ENCODE data around the gene HTRA2. TPM values are rescaled to one million over a fixed set of nuclear protein-coding genes. Genes with fewer than 3 reads are reported as not detected.
A peak's percentile ranks its signal among the peaks of the same experiment; 100 is the strongest.

Gene HTRA2
- polyA plus RNA-seq, 1 donor (not counting 4 experiments of a cell fraction or from before 2014, with no cell fraction given) = 25.5 TPM

DNA sequence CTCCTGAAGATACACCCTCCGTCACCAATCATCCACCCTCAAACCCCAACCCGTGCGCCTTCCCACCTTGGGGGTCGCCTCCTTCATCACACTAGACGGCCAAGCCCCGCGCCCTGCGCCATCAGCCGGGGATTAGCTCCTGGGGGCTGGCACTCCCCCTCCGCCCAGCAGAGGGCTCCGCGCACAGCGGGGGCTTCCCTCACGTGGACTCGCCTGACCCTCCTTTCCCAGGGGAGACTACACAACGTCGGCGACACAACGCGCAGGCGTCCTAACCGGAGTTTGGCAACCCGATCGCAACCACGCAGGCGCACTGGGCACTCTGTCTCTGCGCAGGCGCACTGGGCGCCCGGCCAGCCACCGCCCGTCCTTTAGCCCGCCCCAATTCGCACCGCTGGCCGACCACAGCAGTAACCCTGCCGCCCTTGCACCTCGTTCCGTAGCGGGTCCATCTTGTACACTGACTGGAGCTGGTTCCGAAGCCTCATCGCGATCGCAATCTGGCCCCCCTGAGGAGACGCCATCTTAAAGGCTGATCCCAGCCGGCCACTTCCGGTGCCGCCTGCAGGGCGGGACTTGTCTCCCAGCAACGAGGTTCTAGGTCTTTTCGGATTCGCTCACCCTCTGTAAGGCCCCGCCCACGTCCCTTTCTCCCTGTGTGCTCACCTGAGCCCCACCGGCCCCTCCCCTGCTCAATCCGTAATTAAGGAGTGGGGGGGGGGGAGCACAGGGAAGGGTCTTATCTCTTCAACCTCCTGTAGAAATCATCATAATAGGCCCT is 22.4 kb upstream of the HTRA2 start, which contains the start of gene PCGF1:
TSS of gene PCGF1 (minus strand) at position 551 of the 781 bp plus-strand sequence. CDS start at position 524, 27 bp downstream.
- peaks cover 18% of the 10 kb centered on the region for H3K27me3 ChIP-seq (ENCODE audit: control insufficient read depth, extremely low read depth, insufficient read depth, low read length)
- peak; percentile 96 for DNase-seq (ENCODE audit: low read depth, low spot score)
- no peaks in the 10 kb centered on the region for H4K20me1 ChIP-seq (ENCODE audit: control insufficient read depth, extremely low read depth, insufficient read depth, low read length)
- peak; percentile 26 for FAIRE-seq
- H3K9ac ChIP-seq (ENCODE audit: control insufficient read depth, extremely low read depth, insufficient read depth, low read length) = peak within 1 kb of the TSS; percentile 99
- TF ChIP-seq, protein P1, sequence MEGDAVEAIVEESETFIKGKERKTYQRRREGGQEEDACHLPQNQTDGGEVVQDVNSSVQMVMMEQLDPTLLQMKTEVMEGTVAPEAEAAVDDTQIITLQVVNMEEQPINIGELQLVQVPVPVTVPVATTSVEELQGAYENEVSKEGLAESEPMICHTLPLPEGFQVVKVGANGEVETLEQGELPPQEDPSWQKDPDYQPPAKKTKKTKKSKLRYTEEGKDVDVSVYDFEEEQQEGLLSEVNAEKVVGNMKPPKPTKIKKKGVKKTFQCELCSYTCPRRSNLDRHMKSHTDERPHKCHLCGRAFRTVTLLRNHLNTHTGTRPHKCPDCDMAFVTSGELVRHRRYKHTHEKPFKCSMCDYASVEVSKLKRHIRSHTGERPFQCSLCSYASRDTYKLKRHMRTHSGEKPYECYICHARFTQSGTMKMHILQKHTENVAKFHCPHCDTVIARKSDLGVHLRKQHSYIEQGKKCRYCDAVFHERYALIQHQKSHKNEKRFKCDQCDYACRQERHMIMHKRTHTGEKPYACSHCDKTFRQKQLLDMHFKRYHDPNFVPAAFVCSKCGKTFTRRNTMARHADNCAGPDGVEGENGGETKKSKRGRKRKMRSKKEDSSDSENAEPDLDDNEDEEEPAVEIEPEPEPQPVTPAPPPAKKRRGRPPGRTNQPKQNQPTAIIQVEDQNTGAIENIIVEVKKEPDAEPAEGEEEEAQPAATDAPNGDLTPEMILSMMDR (optimal IDR thresholded peaks at IDR 0.05 in 1 of 3, IDR thresholded peaks at IDR 0.05 in 1 of 3, conservative IDR thresholded peaks at IDR 0.05 in 1 of 3; ENCODE audit: extremely low read depth in 1 of 3, insufficient read depth in 2 of 3, low read length in 3 of 3) = peak in 1 of 3 experiments; percentile 32
- no peak for TF ChIP-seq EZH2 (IDR thresholded peaks at IDR 0.05; ENCODE audit: low read length)
- H3K9me1 ChIP-seq (ENCODE audit: control insufficient read depth, extremely low read depth, insufficient read depth, low read length) = no peaks in the 10 kb centered on the region
- H3K9me3 ChIP-seq (ENCODE audit: control insufficient read depth, low read depth, low read length) = no peaks in the 10 kb centered on the region
- H2AFZ ChIP-seq (ENCODE audit: control insufficient read depth, low read length) = peak within 1 kb of the TSS; percentile 96
- H3K4me2 ChIP-seq (ENCODE audit: control insufficient read depth, extremely low read depth, insufficient read depth, low read depth, low read length) = peak within 1 kb of the TSS; percentile 97
- peaks cover 16% of the 10 kb centered on the region for H3K79me2 ChIP-seq (ENCODE audit: control insufficient read depth, insufficient read depth, low read length)
- dilution Hi-C loops (cut with MboI; ENCODE audit: extremely low pct_ligation_motif_present, low sequenced_read_pairs) = no loop called here
- peak within 1 kb of the TSS; percentile 85 to 88 (median 86) for H3K4me3 ChIP-seq (ENCODE audit: control insufficient read depth in 2 of 3, extremely low read depth in 1 of 3, insufficient read depth in 2 of 3, low read depth in 1 of 3, low read length in 3 of 3)
- peaks cover 9 to 10% of the 10 kb centered on the region in 2 experiments for H3K36me3 ChIP-seq (ENCODE audit: control insufficient read depth in 2 of 2, extremely low read depth in 1 of 2, insufficient read depth in 2 of 2, low read length in 2 of 2)
- H3K27ac ChIP-seq (ENCODE audit: control insufficient read depth, insufficient read depth, low read length) = peak within 1 kb of the TSS; percentile 96
- peaks cover 32% of the 10 kb centered on the region for H3K4me1 ChIP-seq (ENCODE audit: control insufficient read depth, extremely low read depth, insufficient read depth, low read length)

- Histone ChIP-seq H3K9me3 (ENCODE audit: control insufficient read depth, low read depth, low read length) (no peaks in the 10 kb centered on the region), H3K4me2 (ENCODE audit: control insufficient read depth, extremely low read depth, insufficient read depth, low read depth, low read length) (peak overlapping the region; percentile 95), H3K36me3 (ENCODE audit: control insufficient read depth in 2 of 2, extremely low read depth in 1 of 2, insufficient read depth in 2 of 2, low read length in 2 of 2) (peaks cover 9 to 10% of the 10 kb centered on the region in 2 experiments), H3K27ac (ENCODE audit: control insufficient read depth, insufficient read depth, low read length) (peak overlapping the region; percentile 96), H3K27me3 (ENCODE audit: control insufficient read depth, extremely low read depth, insufficient read depth, low read length) (peaks cover 22% of the 10 kb centered on the region), H3K79me2 (ENCODE audit: control insufficient read depth, insufficient read depth, low read length) (peaks cover 16% of the 10 kb centered on the region), H3K4me3 (ENCODE audit: control insufficient read depth in 2 of 3, extremely low read depth in 1 of 3, insufficient read depth in 2 of 3, low read depth in 1 of 3, low read length in 3 of 3) (peak overlapping the region; percentile 85 to 88 (median 86)), H2AFZ (ENCODE audit: control insufficient read depth, low read length) (peak overlapping the region; percentile 76), H3K9me1 (ENCODE audit: control insufficient read depth, extremely low read depth, insufficient read depth, low read length) (no peaks in the 10 kb centered on the region), H3K9ac (ENCODE audit: control insufficient read depth, extremely low read depth, insufficient read depth, low read length) (peak overlapping the region; percentile 99), H3K4me1 (ENCODE audit: control insufficient read depth, extremely low read depth, insufficient read depth, low read length) (peaks cover 25% of the 10 kb centered on the region), H4K20me1 (ENCODE audit: control insufficient read depth, extremely low read depth, insufficient read depth, low read length) (no peaks in the 10 kb centered on the region)
- DNase-seq (ENCODE audit: low read depth, low spot score) (no peak), FAIRE-seq (no peak)
- dilution Hi-C loops (cut with MboI; ENCODE audit: extremely low pct_ligation_motif_present, low sequenced_read_pairs) = no loop called here
- TF ChIP-seq EZH2 (IDR thresholded peaks at IDR 0.05; ENCODE audit: low read length) = no peak
- TF ChIP-seq, protein P1 (optimal IDR thresholded peaks at IDR 0.05 in 1 of 3, IDR thresholded peaks at IDR 0.05 in 1 of 3, conservative IDR thresholded peaks at IDR 0.05 in 1 of 3; ENCODE audit: extremely low read depth in 1 of 3, insufficient read depth in 2 of 3, low read length in 3 of 3) = no peak
These were observed 21.7 kb upstream of the HTRA2 start for GRCh38 chr2:74507926-74508520.

All from keratinocyte (primary cell).